IMR-90 (cell line): ENCODE data around the gene LINC01488. TPM values are rescaled to one million over a fixed set of nuclear protein-coding genes. Genes with fewer than 3 reads are reported as not detected.

Experiments used
- ATAC-seq: fragments of 200-7000 bp; cut with Tn5 transposase; 2 replicates; pipeline ENCODE4 v1.9.1; 2020; ENCODE audit warnings: low read depth, mild to moderate bottlenecking, moderate library complexity
- BruUV-seq: library from RNA; stranded (reverse); fragments of 400-500 nt; replicated peaks from 2 replicates; lab custom pipeline; 2021; lab: Mats Ljungman, UMichigan
- CTCF ChIA-PET: fragments of 300-600 bp; formaldehyde crosslinking; extraction: SDS; loops from one replicate; lab custom pipeline; 2021; ENCODE audit warnings: antibody characterized with exemption; lab: Yijun Ruan, JAX
- POLR2A ChIA-PET: fragments of 300-600 bp; sonication (Branson Sonifier 250); formaldehyde crosslinking; loops from one replicate; lab custom pipeline; 2022; ENCODE audit warnings: antibody characterized with exemption; ENCODE audit not compliant: unreplicated experiment; lab: Charles Lee
- DNase-seq: peaks from one replicate; pipeline ENCODE4 v3.0.0; 2013
- H2AFZ ChIP-seq: replicated peaks from 2 replicates; pipeline ENCODE3; 2013; ENCODE audit warnings: low read length, mild to moderate bottlenecking; ENCODE audit not compliant: poor library complexity
- H2AK5ac ChIP-seq: 2 replicates; pipeline ENCODE4 v1.6.1; 2013; ENCODE audit warnings: low read depth, low read length, inconsistent platforms
- H2AK9ac ChIP-seq: replicated peaks from 2 replicates; pipeline ENCODE3; 2013; ENCODE audit warnings: mild to moderate bottlenecking, low read depth, low read length, moderate library complexity; ENCODE audit not compliant: poor library complexity
- H2BK120ac ChIP-seq: 2 replicates; pipeline ENCODE4 v1.6.1; 2013; ENCODE audit warnings: low read depth, low read length, inconsistent platforms
- H2BK15ac ChIP-seq: 3 replicates; pipeline ENCODE4 v1.6.1; 2013; ENCODE audit warnings: low read depth, low read length, inconsistent platforms
- H2BK20ac ChIP-seq: 2 replicates; pipeline ENCODE4 v1.6.1; 2013; ENCODE audit warnings: low read depth, mild to moderate bottlenecking, inconsistent platforms, low read length, moderate library complexity
- H2BK5ac ChIP-seq: 2 replicates; pipeline ENCODE4 v1.6.1; 2013; ENCODE audit warnings: mild to moderate bottlenecking, low read depth, low read length, inconsistent platforms; ENCODE audit not compliant: poor library complexity, severe bottlenecking
- H3K14ac ChIP-seq: replicated peaks from 2 replicates; pipeline ENCODE4 v1.6.1; 2013; ENCODE audit warnings: low read depth, low read length, inconsistent platforms
- H3K18ac ChIP-seq: 2 replicates; pipeline ENCODE4 v1.6.1; 2013; ENCODE audit warnings: low read depth, low read length, control low read depth
- H3K23ac ChIP-seq: 2 replicates; pipeline ENCODE4 v1.6.1; 2013; ENCODE audit warnings: low read depth, low read length, inconsistent platforms
- H3K27ac ChIP-seq: 2 replicates; pipeline ENCODE4 v1.5.1; 2013; ENCODE audit warnings: mild to moderate bottlenecking, control low read depth, low read length; ENCODE audit not compliant: insufficient read depth
- H3K27me3 ChIP-seq: 2 replicates; pipeline ENCODE4 v1.6.1; 2013; ENCODE audit warnings: low read length; ENCODE audit not compliant: control insufficient read depth, insufficient read depth
- H3K36me3 ChIP-seq: 2 replicates; pipeline ENCODE4 v1.6.1; 2013; ENCODE audit warnings: low read length, mixed read lengths; ENCODE audit not compliant: control insufficient read depth, insufficient read depth
- H3K4ac ChIP-seq: 2 replicates; pipeline ENCODE4 v1.6.1; 2013; ENCODE audit warnings: low read depth, low read length, inconsistent platforms
- H3K4me1 ChIP-seq: 2 replicates; pipeline ENCODE4 v1.6.1; 2013; ENCODE audit warnings: low read length, mixed read lengths; ENCODE audit not compliant: control insufficient read depth, insufficient read depth
- H3K4me2 ChIP-seq: 2 replicates; pipeline ENCODE4 v1.6.1; 2013; ENCODE audit warnings: low read depth, mild to moderate bottlenecking, control low read depth, low read length, moderate library complexity
- H3K4me3 ChIP-seq: 2 replicates; pipeline ENCODE4 v1.5.1; 2013; ENCODE audit warnings: low read depth, mild to moderate bottlenecking, control low read depth, low read length, moderate library complexity; ENCODE audit not compliant: insufficient read depth
- H3K56ac ChIP-seq: 2 replicates; pipeline ENCODE4 v1.6.1; 2013; ENCODE audit warnings: low read length, inconsistent platforms; ENCODE audit not compliant: insufficient read depth; ENCODE audit errors: extremely low read depth
- H3K79me1 ChIP-seq, 2 experiments: 2 replicates each; pipeline ENCODE4 v1.6.1; 2013; ENCODE audit warnings: low read length in 2 of 2, inconsistent platforms in 1 of 2, low read depth in 1 of 2
- H3K9ac ChIP-seq: 2 replicates; pipeline ENCODE4 v1.6.1; 2013; ENCODE audit warnings: low read depth, low read length, control low read depth
- H3K9me1 ChIP-seq: 2 replicates; pipeline ENCODE4 v1.6.1; 2013; ENCODE audit warnings: low read length, inconsistent platforms; ENCODE audit not compliant: insufficient read depth
- H3K9me3 ChIP-seq: 2 replicates; pipeline ENCODE4 v1.6.1; 2013; ENCODE audit warnings: low read length; ENCODE audit not compliant: control insufficient read depth, insufficient read depth
- H4K20me1 ChIP-seq: 2 replicates; pipeline ENCODE4 v1.6.1; 2013; ENCODE audit warnings: low read length, inconsistent platforms; ENCODE audit not compliant: insufficient read depth
- H4K5ac ChIP-seq: 2 replicates; pipeline ENCODE4 v1.6.1; 2013; ENCODE audit warnings: mild to moderate bottlenecking, low read depth, low read length, control low read depth
- H4K8ac ChIP-seq, 2 experiments: 2 replicates each; pipeline ENCODE4 v1.6.1; 2013; ENCODE audit warnings: low read depth in 2 of 2, low read length in 2 of 2, control low read depth in 1 of 2, inconsistent platforms in 1 of 2
- H4K91ac ChIP-seq: 2 replicates; pipeline ENCODE4 v1.6.1; 2013; ENCODE audit warnings: low read depth, low read length, inconsistent platforms; ENCODE audit not compliant: insufficient read depth
- BHLHE40 ChIP-seq: fragments of 150-350 bp; IDR thresholded peaks from 2 replicates; pipeline ENCODE4 v1.6.1; 2016; ENCODE audit warnings: mild to moderate bottlenecking, low read depth, low read length
- CEBPB ChIP-seq: IDR thresholded peaks from 2 replicates; pipeline ENCODE4 v1.6.1; 2012; ENCODE audit warnings: low read depth, low read length, improper control_type of control experiment
- CHD1 ChIP-seq: IDR thresholded peaks from 2 replicates; pipeline ENCODE4 v1.6.1; 2012; ENCODE audit warnings: low read depth, low read length, improper control_type of control experiment
- FOS ChIP-seq: fragments of 150-350 bp; IDR thresholded peaks from 2 replicates; pipeline ENCODE4 v1.6.1; 2016; ENCODE audit warnings: low read depth, low read length
- MAFK ChIP-seq: IDR thresholded peaks from 2 replicates; pipeline ENCODE4 v1.6.1; 2012; ENCODE audit warnings: low read depth, low read length, improper control_type of control experiment
- MAZ ChIP-seq: IDR thresholded peaks from 2 replicates; pipeline ENCODE4 v1.6.1; 2012; ENCODE audit warnings: low read depth, mild to moderate bottlenecking, low read length, improper control_type of control experiment, moderate library complexity, borderline replicate concordance
- MXI1 ChIP-seq: IDR thresholded peaks from 2 replicates; pipeline ENCODE4 v1.6.1; 2012; ENCODE audit warnings: low read depth, mild to moderate bottlenecking, low read length, moderate library complexity, borderline replicate concordance
- NFE2L2 ChIP-seq: fragments of 150-350 bp; IDR thresholded peaks from 2 replicates; pipeline ENCODE4 v1.6.1; 2016; ENCODE audit warnings: low read depth, mild to moderate bottlenecking, low read length
- POLR2A ChIP-seq: IDR thresholded peaks from 2 replicates; pipeline ENCODE4 v1.6.1; 2012; ENCODE audit warnings: mild to moderate bottlenecking, low read depth, low read length
- RAD21 ChIP-seq: IDR thresholded peaks from 2 replicates; pipeline ENCODE4 v1.6.1; 2012; ENCODE audit warnings: low read length, improper control_type of control experiment
- RCOR1 ChIP-seq: IDR thresholded peaks from 2 replicates; pipeline ENCODE4 v1.6.1; 2012; ENCODE audit warnings: mild to moderate bottlenecking, low read length, improper control_type of control experiment; ENCODE audit not compliant: insufficient replicate concordance
- RFX5 ChIP-seq: IDR thresholded peaks from 2 replicates; pipeline ENCODE4 v1.8.0; 2012; ENCODE audit warnings: low read depth, mild to moderate bottlenecking, low read length, moderate library complexity
- SMC3 ChIP-seq: fragments of 150-350 bp; IDR thresholded peaks from 2 replicates; pipeline ENCODE4 v1.6.1; 2016; ENCODE audit warnings: low read depth, mild to moderate bottlenecking, antibody characterized with exemption, low read length, moderate library complexity
- WGBS, 2 experiments: methylation state at CpG; one replicate each; pipeline versions ENCODE4 v1.1.5 to v1.1.7; 2013; ENCODE audit warnings: missing lambda C conversion rate in 2 of 2; ENCODE audit not compliant: insufficient read length in 1 of 2; ENCODE audit errors: extremely low coverage in 2 of 2; 5-methylcytosine and 5-hydroxymethylcytosine counted together
- dilution Hi-C: fragments of 300-500 bp; cut with HindIII; formaldehyde crosslinking; loops from one replicate; pipeline ENCODE4 v1.14.3; 2018; ENCODE audit warnings: low sequenced_read_pairs; ENCODE audit not compliant: unreplicated experiment
- in situ Hi-C: fragments of 300-500 bp; cut with MboI; formaldehyde crosslinking; loops from 3 replicates; pipeline ENCODE4 v1.14.3; 2019; ENCODE audit warnings: low sequenced_read_pairs, inconsistent platforms, mixed read lengths
- intact Hi-C: fragments of 100-400 bp; cut with micrococcal nuclease; formaldehyde crosslinking; loops from 2 replicates; pipeline ENCODE4 v1.10.0; 2022
- polyA plus RNA-seq, 3 experiments: library from polyadenylated mRNA; depleted of rRNA; stranded (reverse); fragments of >200 nt; gene quantifications; 2 replicates each; pipeline ENCODE4 v1.2.3, GENCODE V29; 2012; ENCODE audit warnings: low replicate concordance in 1 of 3
- total RNA-seq: library from RNA; depleted of rRNA; stranded (reverse); fragments of >200 nt; gene quantifications from 2 replicates; pipeline ENCODE4 v1.2.3, GENCODE V29; 2012
- TF ChIP-seq, protein P1 (sequence below): fragments of 150-350 bp; IDR thresholded peaks from 2 replicates; pipeline ENCODE4 v1.6.1; 2017; ENCODE audit warnings: mild to moderate bottlenecking, antibody characterized with exemption, low read length, low read depth
- TF ChIP-seq, protein P2 (sequence below): conservative IDR thresholded peaks from 2 replicates; pipeline ENCODE4 v1.5.1; 2012; ENCODE audit warnings: mild to moderate bottlenecking, low read depth, low read length, improper control_type of control experiment

Gene LINC01488
- total and polyA plus RNA-seq, 2 of the 4 experiments (the other 2 are of a cell fraction), result not detected

GRCh38 chr11:69437001-69437875 is 44.2 kb upstream of the LINC01488 start:
- Histone ChIP-seq H3K36me3 (no peaks in the 10 kb centered on the region), H3K4me2 (no peak overlapping the region), H2BK120ac (peak overlapping the region; percentile 65), H4K5ac (no peak overlapping the region), H3K23ac (peak overlapping the region; percentile 46; the same call in 1 of the 2 replicates), H3K56ac (no peak overlapping the region), H2BK5ac (no peak overlapping the region), H3K18ac (no peak overlapping the region), H3K27me3 (no peaks in the 10 kb centered on the region), H3K4me1 (peaks cover 6% of the 10 kb centered on the region), H3K79me1 (peaks cover 0 to 4% of the 10 kb centered on the region in 2 experiments; a peak in 2 of 4 replicates), H3K9ac (no peak overlapping the region), H3K9me1 (peaks cover 8% of the 10 kb centered on the region), H3K27ac (no peak overlapping the region), H3K4me3 (no peak overlapping the region), H2AFZ (peak overlapping the region; percentile 77), H2BK15ac (peak overlapping the region; percentile 65; the same call in 1 of the 3 replicates), H3K9me3 (no peaks in the 10 kb centered on the region), H4K91ac (0 out of 2 replicates have a peak overlapping the region, but pooled peaks have one; percentile 32), H2AK9ac (peak overlapping the region; percentile 63), H4K20me1 (no peaks in the 10 kb centered on the region), H3K4ac (peak overlapping the region; percentile 47), H3K14ac (no peak overlapping the region), H2AK5ac (peak overlapping the region; percentile 66), H4K8ac (peak overlapping the region in 1 of 2 experiments; percentile 19; a peak in 2 of 4 replicates), H2BK20ac (peak overlapping the region; percentile 82; the same call in 1 of the 2 replicates)
- POLR2A ChIA-PET, result no interaction called here
- CTCF ChIA-PET, result interaction anchor here (0.6 kb wide), 1 partner anchor 306 kb away, joined by 3 read pairs; no protein-coding TSS in a partner anchor
- intact Hi-C loops (no loop called here), dilution Hi-C loops (no loop called here), in situ Hi-C loops (no loop called here)
- 67% methylated on average over 2 of the region's 15 CpGs; no CpG with 5 or more reads in 1 of the 2 experiments for WGBS, 2 experiments
- BruUV-seq, result no TSS peak
- DNase-seq (no peak), ATAC-seq (no peak; the same call in 1 of the 2 replicates)
- no peak for TF ChIP-seq BHLHE40
- no peak for TF ChIP-seq RAD21
- no peak for TF ChIP-seq CEBPB
- TF ChIP-seq, protein P1, sequence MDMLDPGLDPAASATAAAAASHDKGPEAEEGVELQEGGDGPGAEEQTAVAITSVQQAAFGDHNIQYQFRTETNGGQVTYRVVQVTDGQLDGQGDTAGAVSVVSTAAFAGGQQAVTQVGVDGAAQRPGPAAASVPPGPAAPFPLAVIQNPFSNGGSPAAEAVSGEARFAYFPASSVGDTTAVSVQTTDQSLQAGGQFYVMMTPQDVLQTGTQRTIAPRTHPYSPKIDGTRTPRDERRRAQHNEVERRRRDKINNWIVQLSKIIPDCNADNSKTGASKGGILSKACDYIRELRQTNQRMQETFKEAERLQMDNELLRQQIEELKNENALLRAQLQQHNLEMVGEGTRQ, result no peak
- no peak for TF ChIP-seq CHD1
- no peak for TF ChIP-seq NFE2L2
- no peak for TF ChIP-seq FOS
- TF ChIP-seq, protein P2, sequence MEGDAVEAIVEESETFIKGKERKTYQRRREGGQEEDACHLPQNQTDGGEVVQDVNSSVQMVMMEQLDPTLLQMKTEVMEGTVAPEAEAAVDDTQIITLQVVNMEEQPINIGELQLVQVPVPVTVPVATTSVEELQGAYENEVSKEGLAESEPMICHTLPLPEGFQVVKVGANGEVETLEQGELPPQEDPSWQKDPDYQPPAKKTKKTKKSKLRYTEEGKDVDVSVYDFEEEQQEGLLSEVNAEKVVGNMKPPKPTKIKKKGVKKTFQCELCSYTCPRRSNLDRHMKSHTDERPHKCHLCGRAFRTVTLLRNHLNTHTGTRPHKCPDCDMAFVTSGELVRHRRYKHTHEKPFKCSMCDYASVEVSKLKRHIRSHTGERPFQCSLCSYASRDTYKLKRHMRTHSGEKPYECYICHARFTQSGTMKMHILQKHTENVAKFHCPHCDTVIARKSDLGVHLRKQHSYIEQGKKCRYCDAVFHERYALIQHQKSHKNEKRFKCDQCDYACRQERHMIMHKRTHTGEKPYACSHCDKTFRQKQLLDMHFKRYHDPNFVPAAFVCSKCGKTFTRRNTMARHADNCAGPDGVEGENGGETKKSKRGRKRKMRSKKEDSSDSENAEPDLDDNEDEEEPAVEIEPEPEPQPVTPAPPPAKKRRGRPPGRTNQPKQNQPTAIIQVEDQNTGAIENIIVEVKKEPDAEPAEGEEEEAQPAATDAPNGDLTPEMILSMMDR, result no peak
- no peak for TF ChIP-seq SMC3
- TF ChIP-seq RCOR1, result no peak
- no peak for TF ChIP-seq MAZ
- no peak for TF ChIP-seq MAFK
- no peak for TF ChIP-seq RFX5
- TF ChIP-seq POLR2A, result no peak
- TF ChIP-seq MXI1, result no peak
